Activated T-cell treated with anti-CD3 and anti-CD28 coated beads, Interleukin-2, amount 50 U/mL, for 72 hours (primary cell): Measurements from ENCODE around the gene SLC26A5. TPM values are rescaled to one million over a fixed set of nuclear protein-coding genes. Genes with fewer than 3 reads are reported as not detected.
"Not testable (repeated sequence)": the region's sequence is repeated elsewhere in the genome, so short reads cannot be mapped to it uniquely, and the experiment has no call there.

Experiments
- ATAC-seq, 2 donors: fragments of 150-1000 bp; cut with Tn5 transposase; replicated peaks in 1 of 2; 2 replicates each; pipeline ENCODE4 v1.10.0; 2021; ENCODE audit warnings: moderate library complexity in 2 of 2, mild to moderate bottlenecking in 1 of 2
- DNase-seq, 2 donors: peaks; one replicate each; pipeline ENCODE4 v3.0.0; 2021 to 2022; ENCODE audit warnings: mixed read lengths in 1 of 2
- H3K27ac Mint-ChIP-seq: one replicate; pipeline ENCODE4 v1.8.0; 2022; ENCODE audit warnings: mild to moderate bottlenecking, moderate library complexity, mixed read lengths
- H3K27me3 Mint-ChIP-seq: one replicate; pipeline ENCODE4 v1.8.0; 2022; ENCODE audit warnings: low read depth, mixed read lengths
- H3K36me3 Mint-ChIP-seq, 2 donors: one replicate each; pipeline ENCODE4 v1.8.0; 2022; ENCODE audit warnings: mixed read lengths in 2 of 2, mild to moderate bottlenecking in 1 of 2; ENCODE audit not compliant: insufficient read depth in 2 of 2
- H3K4me1 Mint-ChIP-seq: one replicate; pipeline ENCODE4 v1.8.0; 2022; ENCODE audit warnings: low read depth, mixed read lengths
- H3K4me3 Mint-ChIP-seq, 2 donors: one replicate each; pipeline ENCODE4 v1.8.0; 2022; ENCODE audit warnings: mild to moderate bottlenecking in 2 of 2, mixed read lengths in 2 of 2, moderate library complexity in 2 of 2
- H3K9me3 Mint-ChIP-seq, 2 donors: one replicate each; pipeline ENCODE4 v1.8.0; 2022; ENCODE audit warnings: mixed read lengths in 2 of 2
- total RNA-seq, 2 donors: library from RNA; stranded (reverse); gene quantifications; one replicate each; pipeline ENCODE4 v1.2.3, GENCODE V29; 2022

The SLC26A5 gene
- total RNA-seq, 2 donors from 2014 or later, result not detected

DNA sequence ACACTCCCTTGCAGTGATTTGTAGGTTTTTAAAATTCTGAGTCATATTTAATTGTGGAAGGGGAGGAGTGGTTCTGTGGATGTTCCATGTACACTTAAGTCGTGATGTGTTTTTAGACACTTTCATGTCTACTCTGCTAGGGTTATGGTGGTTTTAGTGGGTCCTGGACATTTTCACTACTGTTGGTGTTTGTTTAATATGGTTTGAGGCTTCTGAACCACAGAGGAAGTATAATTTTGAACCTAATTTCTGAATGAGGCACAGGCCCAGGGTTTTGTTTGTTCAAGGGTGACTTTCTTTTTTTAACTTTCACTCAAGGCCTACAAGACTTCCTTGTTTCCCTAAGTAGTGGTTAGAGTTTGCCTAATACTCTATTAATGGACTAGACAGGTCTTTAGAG, 13.3 kb downstream of the SLC26A5 start:
- no peaks in the 10 kb centered on the region for H3K36me3 Mint-ChIP-seq
- H3K4me1 Mint-ChIP-seq, result no peaks in the 10 kb centered on the region
- DNase-seq (no peak), ATAC-seq (no peak)
- H3K4me3 Mint-ChIP-seq, result no peak overlapping the region
- peaks cover 14% of the 10 kb centered on the region for H3K27me3 Mint-ChIP-seq
- H3K27ac Mint-ChIP-seq, result no peak overlapping the region
- H3K9me3 Mint-ChIP-seq, result no peaks in the 10 kb centered on the region

DNA sequence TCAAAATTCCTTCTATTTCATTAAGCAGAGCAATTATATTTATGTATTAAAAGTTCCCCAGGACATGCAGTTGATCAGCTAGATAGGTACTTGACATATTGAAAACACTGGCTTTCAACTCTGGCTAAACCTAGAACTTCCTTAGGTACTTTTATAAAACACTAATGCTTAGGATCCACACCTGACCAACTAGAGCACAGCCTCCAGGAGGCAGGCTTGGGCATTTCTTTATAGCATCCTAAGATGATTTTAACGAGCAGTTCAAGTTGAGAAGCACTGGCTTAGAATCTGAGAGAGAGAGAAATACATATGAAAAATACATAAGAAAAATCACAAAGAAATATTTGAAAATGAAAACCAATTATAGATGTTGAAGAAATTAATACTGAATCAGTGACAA, 20.8 kb downstream of the SLC26A5 start:
- no peaks in the 10 kb centered on the region for H3K4me1 Mint-ChIP-seq
- DNase-seq (no peak), ATAC-seq (no peak)
- H3K4me3 Mint-ChIP-seq, result no peak overlapping the region
- H3K27ac Mint-ChIP-seq, result no peak overlapping the region
- H3K9me3 Mint-ChIP-seq, result no peaks in the 10 kb centered on the region
- H3K36me3 Mint-ChIP-seq, result no peaks in the 10 kb centered on the region
- peaks cover 13% of the 10 kb centered on the region for H3K27me3 Mint-ChIP-seq

DNA sequence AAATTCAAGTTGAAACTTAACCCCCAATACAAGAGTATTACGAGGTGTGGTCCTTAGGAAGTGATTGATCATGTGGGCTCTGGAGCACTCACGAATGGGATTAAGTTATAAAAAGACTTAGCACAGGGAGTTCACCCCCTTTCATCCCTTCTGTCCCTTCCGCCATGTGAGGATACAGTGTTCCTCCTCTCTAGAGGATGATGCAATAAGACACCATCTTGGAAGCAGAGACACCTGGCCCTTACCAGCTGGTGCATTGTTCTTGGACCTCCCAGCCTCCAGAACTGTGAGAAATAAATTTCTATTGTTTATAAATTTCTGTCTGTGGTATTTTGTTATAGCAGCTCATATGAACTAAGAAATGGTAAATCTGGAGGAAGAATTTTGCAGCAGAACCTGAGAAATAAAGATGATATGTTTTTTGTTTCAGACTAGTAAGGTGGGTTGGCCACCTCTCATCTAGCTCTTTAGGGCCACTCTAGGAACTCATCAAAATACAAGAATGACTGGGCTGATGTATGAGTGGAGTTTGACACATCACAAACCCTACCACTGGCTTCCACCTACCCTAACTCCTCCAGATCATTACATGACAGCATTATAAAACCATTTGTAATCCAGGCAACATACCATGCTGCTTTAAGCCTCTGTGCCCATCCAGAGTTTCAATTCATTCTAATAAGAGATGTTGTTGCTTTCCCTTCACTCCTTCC, 22.4 kb downstream of the SLC26A5 start:
- ATAC-seq (peak; percentile 36 to 58), DNase-seq (no peak)
- Mint-ChIP-seq H3K4me3 (no peak overlapping the region), H3K27ac (no peak overlapping the region), H3K36me3 (no peaks in the 10 kb centered on the region), H3K4me1 (no peaks in the 10 kb centered on the region), H3K9me3 (no peaks in the 10 kb centered on the region), H3K27me3 (peaks cover 13% of the 10 kb centered on the region)

DNA sequence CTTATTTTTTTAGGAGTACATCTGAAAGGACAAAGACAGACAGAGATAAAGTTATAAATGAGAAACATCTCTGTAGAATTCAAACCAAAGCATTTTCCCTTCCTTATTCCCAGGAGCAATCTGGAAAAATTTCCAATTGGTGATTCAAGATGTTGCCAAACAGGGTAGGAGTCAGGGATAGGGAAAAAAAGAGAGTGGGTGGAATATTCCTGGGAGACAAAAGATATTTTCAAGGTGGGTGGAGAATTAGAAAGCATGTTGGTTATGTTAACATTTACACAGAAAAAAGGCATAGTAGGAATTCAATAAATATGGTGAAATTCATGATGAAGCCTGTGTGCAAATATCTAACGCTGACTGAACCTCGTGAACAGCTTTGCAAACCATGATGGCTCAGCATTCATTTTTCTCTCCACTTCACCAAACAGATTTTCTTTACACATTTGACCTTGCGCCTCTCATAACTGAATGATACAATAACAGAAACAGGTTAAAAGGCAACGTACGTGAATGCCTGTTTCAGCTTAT, 25.1 kb downstream of the SLC26A5 start:
- no peaks in the 10 kb centered on the region for H3K4me1 Mint-ChIP-seq
- no peak overlapping the region for H3K4me3 Mint-ChIP-seq
- H3K9me3 Mint-ChIP-seq, result no peaks in the 10 kb centered on the region
- H3K27me3 Mint-ChIP-seq, result peaks cover 23% of the 10 kb centered on the region
- H3K27ac Mint-ChIP-seq, result no peak overlapping the region
- DNase-seq (no peak), ATAC-seq (no peak)
- H3K36me3 Mint-ChIP-seq, result no peaks in the 10 kb centered on the region

DNA sequence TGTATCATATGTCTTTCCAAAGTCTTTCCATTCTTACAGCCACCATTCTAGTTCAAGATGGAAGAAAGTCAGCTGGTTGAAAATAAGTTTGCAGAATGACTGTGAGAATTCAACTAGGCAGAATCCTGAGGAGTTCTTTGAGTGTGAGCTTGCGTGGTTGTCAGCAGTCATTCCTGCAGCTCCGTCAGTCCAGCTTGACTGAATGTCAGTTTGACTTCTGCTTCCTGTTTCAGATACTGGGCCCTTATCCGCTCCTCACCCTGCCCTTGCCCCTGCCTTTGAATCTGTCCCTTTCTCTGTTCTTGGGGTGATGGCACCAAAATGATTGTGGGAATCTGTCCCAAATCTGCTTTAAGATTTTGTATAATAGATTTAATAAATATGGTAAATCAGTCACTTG, 27.8 kb downstream of the SLC26A5 start:
- no peaks in the 10 kb centered on the region for H3K4me1 Mint-ChIP-seq
- H3K36me3 Mint-ChIP-seq, result no peaks in the 10 kb centered on the region
- no peak for DNase-seq

DNA sequence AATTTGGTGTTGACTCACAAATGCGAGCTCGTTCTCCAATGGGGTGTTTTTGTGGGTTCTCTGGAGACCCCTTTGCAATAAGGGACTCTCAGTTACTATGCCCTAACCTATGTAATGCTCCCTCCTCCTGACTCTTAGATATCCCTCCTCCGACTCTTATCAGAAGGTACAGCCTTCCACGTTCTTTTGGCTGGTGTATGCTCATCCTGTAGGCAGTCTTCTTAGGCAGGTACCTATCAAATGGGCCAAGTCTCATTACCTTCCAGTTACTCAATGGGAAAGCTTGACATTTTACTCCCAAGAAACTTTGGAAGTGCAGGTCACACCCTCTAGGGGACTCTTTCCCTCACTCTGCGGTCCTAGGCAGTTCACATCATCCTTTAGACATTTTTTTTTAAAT, 32.6 kb downstream of the SLC26A5 start:
- no peak overlapping the region for H3K27ac Mint-ChIP-seq
- DNase-seq, result no peak
- H3K4me3 Mint-ChIP-seq, result no peak overlapping the region
- H3K9me3 Mint-ChIP-seq, result no peaks in the 10 kb centered on the region
- H3K27me3 Mint-ChIP-seq, result peaks cover 34% of the 10 kb centered on the region
- no peaks in the 10 kb centered on the region for H3K4me1 Mint-ChIP-seq
- ATAC-seq, result no peak
- no peaks in the 10 kb centered on the region for H3K36me3 Mint-ChIP-seq

More for the DNA sequence above, 27.8 kb downstream of the SLC26A5 start:
- no peak for ATAC-seq
- Mint-ChIP-seq H3K27me3 (peaks cover 39% of the 10 kb centered on the region), H3K27ac (no peak overlapping the region), H3K4me3 (no peak overlapping the region), H3K9me3 (no peaks in the 10 kb centered on the region)

DNA sequence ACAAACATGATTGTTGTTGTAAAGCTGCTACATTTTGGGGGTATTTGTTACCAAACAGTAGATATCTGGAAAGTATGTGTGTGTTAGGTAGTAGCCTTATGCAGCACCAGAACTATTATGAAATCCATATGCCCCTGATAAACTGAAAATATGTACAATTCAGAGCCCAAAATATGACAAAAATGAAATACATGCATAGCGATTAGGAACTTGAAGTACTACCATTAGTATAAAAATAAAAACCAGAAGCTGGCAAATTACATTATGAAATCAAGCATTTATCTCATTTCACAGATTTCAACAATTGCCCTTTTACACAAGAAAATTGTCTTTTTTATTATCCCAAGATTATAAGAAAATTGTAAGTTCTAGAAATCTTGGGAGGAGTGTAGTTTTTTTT, 33.9 kb downstream of the SLC26A5 start:
- Mint-ChIP-seq H3K4me1 (no peaks in the 10 kb centered on the region), H3K27me3 (peaks cover 26% of the 10 kb centered on the region), H3K36me3 (no peaks in the 10 kb centered on the region), H3K9me3 (no peaks in the 10 kb centered on the region), H3K27ac (no peak overlapping the region), H3K4me3 (no peak overlapping the region)
- ATAC-seq, result no peak
- no peak for DNase-seq

DNA sequence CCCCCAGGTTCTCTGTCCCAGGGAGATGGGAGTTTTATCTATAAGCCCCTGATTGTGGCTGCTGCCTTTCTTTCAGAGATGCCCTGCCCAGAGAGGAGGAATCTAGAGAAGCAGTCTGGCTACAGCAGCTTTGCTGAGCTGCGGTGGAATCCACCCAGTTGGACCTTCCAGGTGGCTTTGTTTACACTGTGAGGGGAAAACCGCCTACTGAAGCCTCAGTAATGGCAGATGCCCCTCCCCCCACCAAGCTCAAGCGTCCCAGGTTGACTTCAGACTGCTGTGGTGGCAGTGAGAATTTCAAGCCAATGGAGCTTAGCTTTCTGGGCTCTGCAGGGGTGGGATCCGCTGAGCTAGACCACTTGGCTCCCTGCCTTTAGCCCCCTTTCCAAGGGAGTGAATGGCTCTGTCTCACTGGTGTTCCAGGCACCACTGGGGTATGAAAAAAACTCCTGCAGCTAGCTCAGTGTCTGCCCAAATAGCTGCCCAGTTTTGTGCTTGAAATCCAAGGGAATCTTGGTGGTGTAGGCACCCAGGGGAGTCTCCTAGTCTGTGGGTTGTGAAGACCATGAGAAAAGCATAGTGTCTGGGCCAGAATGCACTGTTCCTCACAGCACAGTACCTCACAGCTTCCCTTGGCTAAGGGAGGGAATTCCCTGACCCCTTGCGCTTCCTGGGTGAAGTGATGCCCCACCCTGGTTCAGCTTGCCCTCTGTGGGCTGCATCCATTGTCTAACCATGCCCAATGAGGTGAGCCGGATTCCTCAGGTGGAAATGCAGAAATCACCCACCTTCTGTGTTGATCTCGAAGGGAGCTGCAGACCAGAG, 40.0 kb downstream of the SLC26A5 start:
- not testable (repeated sequence) for DNase-seq, H3K9me3 Mint-ChIP-seq, H3K36me3 Mint-ChIP-seq, ATAC-seq, H3K4me3 Mint-ChIP-seq, H3K27ac Mint-ChIP-seq, H3K4me1 Mint-ChIP-seq, H3K27me3 Mint-ChIP-seq

DNA sequence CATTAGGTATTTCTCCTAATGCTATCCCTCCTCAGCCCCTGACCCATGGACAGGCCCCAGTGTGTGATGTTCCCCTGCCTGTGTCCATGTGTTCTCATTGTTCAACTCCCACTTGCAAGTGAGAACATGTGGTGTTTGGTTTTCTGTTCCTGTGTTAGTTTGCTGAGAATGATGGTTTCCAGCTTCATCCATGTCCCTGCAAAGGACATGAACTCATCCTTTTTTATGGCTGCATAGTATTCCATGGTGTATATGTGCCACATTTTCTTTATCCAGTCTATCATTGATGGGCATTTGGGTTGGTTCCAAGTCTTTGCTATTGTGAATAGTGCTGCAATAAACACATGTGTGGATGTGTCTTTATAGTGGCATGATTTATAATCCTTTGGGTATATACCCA, 46.3 kb downstream of the SLC26A5 start:
- not testable (repeated sequence) for H3K27ac Mint-ChIP-seq, H3K4me3 Mint-ChIP-seq, H3K9me3 Mint-ChIP-seq, H3K36me3 Mint-ChIP-seq, ATAC-seq, H3K4me1 Mint-ChIP-seq, DNase-seq
- H3K27me3 Mint-ChIP-seq, result peaks cover 15% of the 10 kb centered on the region

DNA sequence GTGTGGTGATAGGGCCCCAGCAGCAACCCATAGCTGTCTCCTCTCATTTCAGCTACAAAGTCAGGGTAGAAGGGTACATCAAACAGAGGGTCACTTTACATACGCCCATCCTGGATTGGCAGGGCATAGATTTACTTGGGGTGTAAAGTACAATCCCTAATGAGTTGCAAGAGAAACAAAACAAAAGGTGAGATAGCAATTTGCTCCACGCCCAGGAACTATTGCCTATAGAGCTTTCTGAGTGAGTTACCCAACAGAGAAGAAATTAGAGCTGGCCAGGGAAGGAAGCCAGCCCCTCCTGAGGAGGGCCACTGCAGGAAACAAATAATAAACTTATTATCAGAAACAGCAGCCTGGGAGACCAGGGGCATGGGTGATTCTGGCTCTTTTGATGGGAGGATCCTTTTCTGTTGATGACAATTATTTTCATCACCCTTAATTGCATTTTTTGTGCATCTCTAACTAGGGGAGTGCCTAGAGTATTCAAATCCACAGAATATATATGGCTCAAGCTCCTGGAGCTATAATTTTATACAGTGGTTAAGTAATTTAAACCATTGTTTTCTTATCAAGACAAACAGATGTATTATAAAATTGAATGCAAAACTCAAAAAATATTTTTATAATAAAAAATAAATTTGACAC, 47.4 kb downstream of the SLC26A5 start:
- H3K36me3 Mint-ChIP-seq, result peaks cover 0 to 1% of the 10 kb centered on the region in 2 donors
- DNase-seq, result no peak
- ATAC-seq, result no peak
- no peak overlapping the region for H3K27ac Mint-ChIP-seq
- H3K4me1 Mint-ChIP-seq, result no peaks in the 10 kb centered on the region
- H3K27me3 Mint-ChIP-seq, result peaks cover 15% of the 10 kb centered on the region
- no peaks in the 10 kb centered on the region for H3K9me3 Mint-ChIP-seq
- no peak overlapping the region for H3K4me3 Mint-ChIP-seq

DNA sequence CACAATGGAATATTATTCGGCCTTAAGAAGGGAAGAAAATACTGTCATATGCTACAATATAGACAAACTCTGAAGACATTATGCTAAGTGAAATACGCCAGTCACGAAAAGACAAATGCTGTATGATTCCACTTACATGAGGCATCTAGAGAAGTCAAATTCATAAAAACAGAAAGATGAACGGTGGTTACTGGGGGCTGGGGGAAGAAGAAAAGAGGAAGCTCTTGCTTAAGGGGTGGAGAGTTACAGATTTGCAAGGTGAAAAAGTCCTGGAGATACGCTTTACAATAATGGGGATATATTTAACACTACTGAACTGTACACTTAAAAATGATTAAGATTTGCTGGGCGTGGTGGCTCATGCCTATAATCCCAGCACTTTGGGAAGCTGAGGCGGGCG, 49.5 kb downstream of the SLC26A5 start:
- no peak overlapping the region for H3K4me3 Mint-ChIP-seq
- ATAC-seq, result no peak
- no peaks in the 10 kb centered on the region for H3K9me3 Mint-ChIP-seq
- no peak overlapping the region for H3K27ac Mint-ChIP-seq
- peaks cover 0 to 1% of the 10 kb centered on the region in 2 donors for H3K36me3 Mint-ChIP-seq
- no peak for DNase-seq
- H3K4me1 Mint-ChIP-seq, result no peaks in the 10 kb centered on the region
- H3K27me3 Mint-ChIP-seq, result peaks cover 8% of the 10 kb centered on the region

DNA sequence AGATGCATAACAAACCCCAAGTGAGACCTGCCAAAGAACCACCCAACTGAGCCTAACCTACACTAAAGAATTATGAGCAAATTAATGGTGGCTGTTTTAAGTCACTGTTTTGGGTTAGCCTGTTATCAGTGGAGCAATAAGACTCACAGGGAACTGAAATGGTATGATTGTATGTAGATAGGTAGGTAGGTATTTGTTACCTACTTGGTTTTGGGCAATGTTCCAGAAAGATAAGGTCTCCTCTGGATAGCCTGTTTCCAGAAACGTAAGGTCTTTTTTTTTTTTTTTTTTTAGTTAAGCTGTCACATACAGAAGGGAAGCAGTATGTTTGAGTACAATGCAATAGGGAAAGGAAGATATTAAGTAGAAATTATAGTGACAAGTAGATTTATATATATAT, 50.9 kb downstream of the SLC26A5 start:
- Mint-ChIP-seq H3K36me3 (no peaks in the 10 kb centered on the region), H3K9me3 (no peaks in the 10 kb centered on the region), H3K4me1 (no peaks in the 10 kb centered on the region), H3K27me3 (peaks cover 8% of the 10 kb centered on the region), H3K4me3 (no peak overlapping the region), H3K27ac (no peak overlapping the region)
- DNase-seq, result no peak
- ATAC-seq, result no peak

DNA sequence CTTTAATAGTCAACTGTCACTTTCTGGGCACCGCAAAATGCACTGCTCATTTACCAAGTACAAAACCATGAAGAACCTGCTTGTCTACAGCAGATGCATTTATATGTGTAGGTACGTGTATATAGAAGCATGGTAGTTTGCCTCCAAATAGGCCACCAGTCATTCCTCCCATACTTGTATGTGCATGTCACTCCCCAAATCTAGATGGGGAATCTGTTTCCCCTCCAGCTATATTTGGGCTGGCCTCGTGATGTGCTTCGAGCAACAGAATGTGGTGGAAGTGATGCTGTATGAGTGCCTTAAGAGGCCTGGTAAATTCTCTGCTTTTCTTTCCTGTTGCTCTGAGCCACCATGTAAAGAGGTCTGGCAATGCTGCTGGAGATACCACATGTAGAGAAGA, 51.4 kb downstream of the SLC26A5 start:
- H3K27ac Mint-ChIP-seq, result no peak overlapping the region
- H3K27me3 Mint-ChIP-seq, result peaks cover 9% of the 10 kb centered on the region

More for the DNA sequence above, 51.4 kb downstream of the SLC26A5 start:
- H3K36me3 Mint-ChIP-seq, result no peaks in the 10 kb centered on the region
- ATAC-seq, result no peak
- no peaks in the 10 kb centered on the region for H3K4me1 Mint-ChIP-seq
- DNase-seq, result no peak
- H3K9me3 Mint-ChIP-seq, result no peaks in the 10 kb centered on the region
- H3K4me3 Mint-ChIP-seq, result no peak overlapping the region
